Ascending aorta (tissue), 2 donors: ENCODE results near the gene ZAP70. TPM values are rescaled to one million over a fixed set of nuclear protein-coding genes. Genes with fewer than 3 reads are reported as not detected.

Experiments used
- DNase-seq, 2 donors: peaks; one replicate each; pipeline ENCODE4 v3.0.0-alpha.2; 2019; ENCODE audit warnings: low spot score in 2 of 2
- H3K27ac ChIP-seq, 2 donors: fragments of 200-600 bp; sonication (generic); one replicate each; pipeline ENCODE4 v1.5.1; 2016 to 2017; ENCODE audit warnings: mild to moderate bottlenecking in 1 of 2
- H3K27me3 ChIP-seq: fragments of 200-600 bp; sonication (generic); one replicate; pipeline ENCODE4 v1.5.1; 2017
- H3K36me3 ChIP-seq, 2 donors: fragments of 200-600 bp; sonication (generic); one replicate each; pipeline ENCODE4 v1.5.1; 2016
- H3K4me1 ChIP-seq, 2 donors: fragments of 200-600 bp; sonication (generic); one replicate each; pipeline ENCODE4 v1.5.1; 2016 to 2017; ENCODE audit warnings: mild to moderate bottlenecking in 1 of 2
- H3K4me3 ChIP-seq, 2 donors: fragments of 200-600 bp; sonication (generic); one replicate each; pipeline ENCODE4 v1.5.1; 2016 to 2017; ENCODE audit warnings: mild to moderate bottlenecking in 1 of 2
- H3K9me3 ChIP-seq, 2 donors: fragments of 200-600 bp; sonication (generic); one replicate each; pipeline ENCODE4 v1.5.1; 2016
- intact Hi-C: fragments of 100-400 bp; cut with DNase I; formaldehyde crosslinking; loops from one replicate; pipeline ENCODE4 v1.15.1; 2023
- total RNA-seq: library from RNA; depleted of rRNA; stranded (reverse); fragments of >200 nt; gene quantifications from one replicate; pipeline ENCODE4 v1.1.0, GENCODE V29; 2016
- TF ChIP-seq, protein P1 (sequence below), 3 experiments: fragments of 200-600 bp in 2 of 3; fragments of 450-650 bp in 1 of 3; sonication (generic) in 2 of 3; IDR thresholded peaks; one replicate each; pipeline ENCODE4 v1.5.1; 2016 to 2019; ENCODE audit warnings: antibody characterized with exemption in 3 of 3, mild to moderate bottlenecking in 1 of 3, moderate library complexity in 1 of 3

ZAP70 gene
- total RNA-seq, 1 donor from 2014 or later = 2.7 TPM

DNA sequence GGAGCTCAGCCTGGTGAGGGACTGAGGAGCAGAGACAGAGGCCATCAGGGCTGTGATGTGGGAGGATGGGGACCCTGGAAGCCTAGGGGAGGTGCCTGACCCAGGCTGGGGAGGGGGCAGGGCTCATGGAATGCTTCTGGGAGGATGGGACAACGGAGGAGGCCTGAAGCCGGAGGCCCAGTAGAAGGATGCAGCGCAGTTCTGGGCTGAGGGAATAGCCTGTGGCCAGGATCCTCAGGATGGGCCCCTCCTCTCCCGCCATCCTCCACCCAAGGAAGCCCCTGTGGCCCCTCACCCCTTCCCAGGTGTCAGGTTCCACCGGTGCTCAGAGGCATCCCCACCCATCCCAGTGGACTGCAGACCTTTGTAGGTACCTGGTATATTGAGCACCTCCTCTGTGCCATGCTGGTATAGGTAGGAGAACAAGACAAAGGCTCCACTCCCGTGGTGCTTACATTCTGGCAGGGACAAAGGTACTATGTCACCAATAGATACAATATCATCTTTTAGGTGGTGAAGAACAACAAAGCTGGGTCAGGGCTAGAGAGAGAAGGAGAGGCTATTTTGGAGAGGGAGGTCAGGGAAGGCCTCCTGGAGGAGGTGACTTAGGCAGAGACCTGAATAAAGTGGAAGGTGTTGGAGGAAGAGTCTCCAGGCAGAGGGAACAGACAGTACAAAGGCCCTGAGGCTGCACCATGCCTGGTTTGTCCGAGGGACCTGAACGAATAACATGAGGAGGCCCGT lies 2.7 kb downstream of the ZAP70 start:
- no peaks in the 10 kb centered on the region for H3K9me3 ChIP-seq
- H3K4me1 ChIP-seq = no peaks in the 10 kb centered on the region
- H3K27me3 ChIP-seq = no peaks in the 10 kb centered on the region
- TF ChIP-seq, protein P1, sequence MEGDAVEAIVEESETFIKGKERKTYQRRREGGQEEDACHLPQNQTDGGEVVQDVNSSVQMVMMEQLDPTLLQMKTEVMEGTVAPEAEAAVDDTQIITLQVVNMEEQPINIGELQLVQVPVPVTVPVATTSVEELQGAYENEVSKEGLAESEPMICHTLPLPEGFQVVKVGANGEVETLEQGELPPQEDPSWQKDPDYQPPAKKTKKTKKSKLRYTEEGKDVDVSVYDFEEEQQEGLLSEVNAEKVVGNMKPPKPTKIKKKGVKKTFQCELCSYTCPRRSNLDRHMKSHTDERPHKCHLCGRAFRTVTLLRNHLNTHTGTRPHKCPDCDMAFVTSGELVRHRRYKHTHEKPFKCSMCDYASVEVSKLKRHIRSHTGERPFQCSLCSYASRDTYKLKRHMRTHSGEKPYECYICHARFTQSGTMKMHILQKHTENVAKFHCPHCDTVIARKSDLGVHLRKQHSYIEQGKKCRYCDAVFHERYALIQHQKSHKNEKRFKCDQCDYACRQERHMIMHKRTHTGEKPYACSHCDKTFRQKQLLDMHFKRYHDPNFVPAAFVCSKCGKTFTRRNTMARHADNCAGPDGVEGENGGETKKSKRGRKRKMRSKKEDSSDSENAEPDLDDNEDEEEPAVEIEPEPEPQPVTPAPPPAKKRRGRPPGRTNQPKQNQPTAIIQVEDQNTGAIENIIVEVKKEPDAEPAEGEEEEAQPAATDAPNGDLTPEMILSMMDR (IDR thresholded peaks at IDR 0.05) = no peak
- H3K4me3 ChIP-seq = no peak overlapping the region
- H3K27ac ChIP-seq = no peak overlapping the region
- DNase-seq = no peak
- intact Hi-C loops = no loop called here
- H3K36me3 ChIP-seq = no peaks in the 10 kb centered on the region

DNA sequence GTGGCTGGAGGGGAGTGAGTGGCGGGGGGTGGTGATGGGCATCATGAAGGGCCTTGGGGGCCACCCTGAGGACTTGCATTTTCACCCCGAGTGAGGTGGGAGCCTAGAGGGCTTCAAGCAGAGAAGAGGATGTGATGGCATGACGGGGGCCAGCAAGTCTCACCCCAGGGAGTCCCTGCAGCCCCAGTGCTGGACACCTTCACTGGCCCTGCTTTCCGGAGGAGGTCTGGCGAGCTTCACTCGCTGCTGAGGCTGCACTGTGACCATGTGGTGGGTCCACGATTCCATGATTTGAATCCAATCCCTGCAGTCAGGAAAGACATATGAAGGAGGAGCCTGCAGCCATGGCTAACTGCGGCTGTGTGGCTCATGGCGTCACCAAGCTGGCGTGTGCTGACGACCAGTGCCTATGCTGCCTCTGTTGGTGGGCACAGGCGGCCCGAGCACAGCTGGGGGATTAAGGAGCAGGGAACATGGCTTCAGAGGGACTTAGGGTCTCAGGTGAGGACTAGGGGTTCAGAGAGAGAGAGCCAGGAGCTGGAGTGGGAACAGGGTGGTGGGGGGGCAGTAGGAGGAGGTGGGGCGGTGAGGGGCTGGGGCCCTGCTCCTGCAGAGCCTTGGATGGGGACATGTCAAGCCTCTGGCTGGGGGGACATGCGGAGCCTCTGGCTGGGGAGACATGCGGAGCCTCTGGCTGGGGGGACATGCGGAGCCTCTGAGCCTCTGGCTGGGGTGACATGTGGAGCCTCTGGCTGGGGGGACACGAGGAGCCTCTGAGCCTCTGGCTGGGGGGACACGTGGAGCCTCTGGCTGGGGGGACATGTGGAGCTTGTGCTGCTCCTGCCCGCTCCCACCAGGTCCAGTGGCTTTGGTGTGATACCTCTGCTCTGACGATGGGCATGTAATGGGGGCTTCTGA lies 3.6 kb downstream of the ZAP70 start:
- no peak for DNase-seq
- Histone ChIP-seq H3K9me3 (no peaks in the 10 kb centered on the region), H3K4me1 (no peaks in the 10 kb centered on the region), H3K4me3 (no peak overlapping the region), H3K27me3 (no peaks in the 10 kb centered on the region), H3K27ac (no peak overlapping the region), H3K36me3 (no peaks in the 10 kb centered on the region)
- intact Hi-C loops = no loop called here
- TF ChIP-seq, protein P1 (IDR thresholded peaks at IDR 0.05) = no peak

DNA sequence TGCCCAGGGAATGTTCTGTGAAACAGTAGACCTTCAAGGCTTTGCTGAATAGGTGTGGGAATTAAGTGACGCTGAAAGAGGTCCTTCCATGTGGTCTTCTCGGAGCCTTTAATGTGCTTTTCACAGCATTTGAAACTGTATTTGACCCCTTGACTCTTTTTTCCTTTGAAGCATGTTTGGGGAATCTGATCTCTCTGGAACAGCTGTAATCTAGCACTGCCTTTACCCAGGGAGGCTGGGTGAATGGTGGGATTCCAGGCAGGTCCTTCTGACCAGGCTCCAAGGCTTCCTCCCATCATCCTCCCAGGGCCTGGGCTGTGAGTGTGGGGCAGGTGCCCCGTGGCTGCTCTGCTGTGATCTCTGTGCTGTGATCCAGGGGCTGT lies 4.2 kb downstream of the ZAP70 start:
- intact Hi-C loops = no loop called here
- H3K36me3 ChIP-seq = no peaks in the 10 kb centered on the region
- no peak overlapping the region for H3K27ac ChIP-seq
- H3K27me3 ChIP-seq = no peaks in the 10 kb centered on the region
- DNase-seq = no peak
- H3K4me3 ChIP-seq = no peak overlapping the region
- no peaks in the 10 kb centered on the region for H3K9me3 ChIP-seq
- H3K4me1 ChIP-seq = no peaks in the 10 kb centered on the region
- TF ChIP-seq, protein P1 (IDR thresholded peaks at IDR 0.05) = no peak

DNA sequence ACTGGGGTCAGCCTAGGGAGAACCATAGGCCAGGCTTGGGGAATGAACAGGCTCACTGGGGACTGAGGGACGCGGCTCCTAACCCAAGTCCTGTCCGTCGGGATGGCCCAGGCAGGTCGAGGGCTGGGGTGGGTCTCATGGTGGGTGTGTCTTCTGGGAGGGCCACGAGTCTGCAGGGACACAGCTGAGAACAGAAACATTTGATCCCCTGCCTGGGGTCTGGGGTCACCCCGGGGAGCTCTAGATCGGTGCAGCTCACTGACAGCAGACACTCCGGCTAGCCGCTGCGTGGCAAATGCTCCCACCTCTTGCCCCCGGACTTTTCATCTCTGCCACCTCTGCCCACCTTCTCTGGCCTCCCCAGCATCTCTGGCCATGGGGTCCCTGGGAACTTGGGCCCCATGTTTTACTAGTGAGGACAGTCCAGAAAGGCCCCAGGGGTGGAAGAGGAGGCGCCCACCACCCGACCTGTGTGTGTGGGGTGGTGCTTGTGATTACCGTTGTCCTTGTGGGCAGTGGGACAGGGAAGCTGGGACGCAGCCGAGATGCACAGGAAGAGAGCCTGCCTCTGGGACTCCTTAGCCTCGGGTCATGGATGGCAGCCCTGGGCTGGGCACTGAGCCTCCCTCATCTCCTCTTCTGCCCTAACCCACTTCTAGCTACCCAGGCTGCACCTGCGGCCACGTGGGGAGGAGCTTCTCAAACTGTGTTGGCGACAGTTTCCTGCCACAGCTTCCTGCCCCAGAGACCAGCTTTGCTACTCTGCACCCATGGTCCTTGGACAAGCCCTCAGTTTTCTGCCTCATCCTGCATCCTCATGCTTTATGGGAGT lies 4.9 kb downstream of the ZAP70 start:
- TF ChIP-seq, protein P1 (IDR thresholded peaks at IDR 0.05) = no peak
- no peaks in the 10 kb centered on the region for H3K36me3 ChIP-seq
- H3K9me3 ChIP-seq = no peaks in the 10 kb centered on the region
- H3K27me3 ChIP-seq = no peaks in the 10 kb centered on the region
- intact Hi-C loops = no loop called here
- no peak overlapping the region for H3K27ac ChIP-seq
- no peaks in the 10 kb centered on the region for H3K4me1 ChIP-seq
- DNase-seq = no peak
- no peak overlapping the region for H3K4me3 ChIP-seq

DNA sequence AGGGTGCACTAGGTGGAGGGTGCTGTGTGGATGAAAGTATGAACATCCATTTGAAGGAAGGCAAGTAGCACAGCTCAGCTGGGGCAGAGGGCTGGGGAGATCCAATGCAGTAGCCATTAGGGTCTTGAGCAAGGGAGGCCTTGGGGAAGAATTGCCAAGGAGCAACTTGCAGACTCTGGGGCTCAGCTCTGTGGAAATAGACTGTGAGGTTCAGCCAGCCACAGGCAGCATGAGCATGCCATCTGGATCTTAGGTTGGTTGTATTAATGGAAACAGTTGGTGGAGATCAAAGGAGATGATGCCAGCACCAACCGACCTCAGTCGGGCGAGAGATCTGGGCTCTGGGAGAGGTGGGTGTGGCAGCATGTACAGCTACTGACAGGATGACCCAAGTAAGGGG lies 5.6 kb downstream of the ZAP70 start:
- DNase-seq = no peak
- H3K36me3 ChIP-seq = no peaks in the 10 kb centered on the region
- H3K9me3 ChIP-seq = no peaks in the 10 kb centered on the region
- TF ChIP-seq, protein P1 (IDR thresholded peaks at IDR 0.05) = no peak
- H3K27ac ChIP-seq = no peak overlapping the region
- H3K27me3 ChIP-seq = no peaks in the 10 kb centered on the region
- no peaks in the 10 kb centered on the region for H3K4me1 ChIP-seq
- intact Hi-C loops = no loop called here
- no peak overlapping the region for H3K4me3 ChIP-seq
